Panc1 (cell line): Measurements from ENCODE around the gene CD9. TPM values are rescaled to one million over a fixed set of nuclear protein-coding genes. Genes with fewer than 3 reads are reported as not detected.

Source experiments
- ATAC-seq: fragments of 200-7000 bp; cut with Tn5 transposase; 2 replicates; pipeline ENCODE4 v1.9.1; 2020; ENCODE audit warnings: mild to moderate bottlenecking, moderate library complexity
- BruUV-seq: library from RNA; stranded (reverse); fragments of 400-500 nt; replicated peaks from 2 replicates; lab custom pipeline; 2021; lab: Mats Ljungman, UMichigan
- CTCF ChIA-PET: fragments of 300-600 bp; sonication (Branson Sonifier 250); formaldehyde crosslinking; loops from one replicate; lab custom pipeline; 2022; ENCODE audit warnings: antibody characterized with exemption; lab: Charles Lee
- POLR2A ChIA-PET: fragments of 300-600 bp; sonication (Branson Sonifier 250); formaldehyde crosslinking; loops from one replicate; lab custom pipeline; 2022; ENCODE audit warnings: antibody characterized with exemption; lab: Charles Lee
- DNase-seq: peaks from one replicate; pipeline ENCODE4 v3.0.0-alpha.2; 2010; ENCODE audit warnings: low read depth, low spot score
- H3K27ac ChIP-seq: 2 replicates; pipeline ENCODE4 v1.5.1; 2011; ENCODE audit warnings: mild to moderate bottlenecking, low read length, inconsistent platforms
- H3K27me3 ChIP-seq: fragments of 200-500 bp; sonication (Bioruptor generic); 2 replicates; pipeline ENCODE4 v1.6.0; 2014; ENCODE audit warnings: low read length, inconsistent platforms; ENCODE audit not compliant: control insufficient read depth, insufficient read depth
- H3K36me3 ChIP-seq: fragments of 200-500 bp; sonication (Bioruptor generic); 2 replicates; pipeline ENCODE4 v1.5.1; 2014; ENCODE audit warnings: inconsistent platforms, mild to moderate bottlenecking, low read length, moderate library complexity; ENCODE audit not compliant: control insufficient read depth, insufficient read depth
- H3K4me1 ChIP-seq: 2 replicates; pipeline ENCODE4 v1.5.1; 2011; ENCODE audit warnings: inconsistent platforms, mild to moderate bottlenecking, low read length, moderate library complexity; ENCODE audit not compliant: control insufficient read depth, insufficient read depth
- H3K4me3 ChIP-seq, 2 experiments: 2 replicates each; pipeline ENCODE4 v1.5.1; 2011 to 2012; ENCODE audit warnings: low read depth in 2 of 2, low read length in 2 of 2, mild to moderate bottlenecking in 2 of 2, inconsistent platforms in 1 of 2, moderate library complexity in 1 of 2
- H3K9me3 ChIP-seq: fragments of 200-500 bp; sonication (Bioruptor generic); 2 replicates; pipeline ENCODE4 v1.5.1; 2014; ENCODE audit warnings: low read depth, mild to moderate bottlenecking, inconsistent platforms, low read length, moderate library complexity; ENCODE audit not compliant: control insufficient read depth, insufficient read depth
- POLR2AphosphoS5 ChIP-seq: IDR thresholded peaks from 2 replicates; pipeline ENCODE4 v1.6.1; 2012; ENCODE audit warnings: mild to moderate bottlenecking, low read depth, low read length, moderate library complexity
- SIN3A ChIP-seq: IDR thresholded peaks from 2 replicates; pipeline ENCODE4 v1.6.1; 2012; ENCODE audit warnings: low read depth, mild to moderate bottlenecking, low read length, moderate library complexity, borderline replicate concordance; ENCODE audit not compliant: insufficient read depth
- TCF7L2 ChIP-seq: IDR thresholded peaks from 2 replicates; pipeline ENCODE4 v1.6.1; 2011; ENCODE audit warnings: mild to moderate bottlenecking, low read depth, low read length, inconsistent platforms
- in situ Hi-C: cut with HindIII; loops from 2 replicates; pipeline ENCODE4 v1.10.0; 2016; ENCODE audit warnings: low sequenced_read_pairs, low pct_unique_long_range_greater_than_20kb
- intact Hi-C: fragments of 100-400 bp; cut with micrococcal nuclease; formaldehyde crosslinking; loops from one replicate; pipeline ENCODE4 v1.10.0; 2022; ENCODE audit not compliant: unreplicated experiment
- total RNA-seq: library from RNA; stranded (reverse); gene quantifications from one replicate; pipeline ENCODE4 v1.2.1, GENCODE V29; 2021; ENCODE audit not compliant: unreplicated experiment
- TF ChIP-seq, protein P1 (sequence below): fragments of 450-650 bp; IDR thresholded peaks from 2 replicates; pipeline ENCODE4 v1.5.1; 2017; ENCODE audit warnings: mild to moderate bottlenecking
- TF ChIP-seq, protein P2 (sequence below), 2 experiments: IDR thresholded peaks; 2 replicates each; pipeline ENCODE4 v1.6.1; 2011 to 2012; ENCODE audit warnings: low read depth in 2 of 2, control low read depth in 1 of 2, low read length in 1 of 2, mild to moderate bottlenecking in 1 of 2, moderate library complexity in 1 of 2; ENCODE audit not compliant: insufficient read depth in 1 of 2

Gene CD9
- total RNA-seq, 1 experiment from 2014 or later: 103 TPM

DNA sequence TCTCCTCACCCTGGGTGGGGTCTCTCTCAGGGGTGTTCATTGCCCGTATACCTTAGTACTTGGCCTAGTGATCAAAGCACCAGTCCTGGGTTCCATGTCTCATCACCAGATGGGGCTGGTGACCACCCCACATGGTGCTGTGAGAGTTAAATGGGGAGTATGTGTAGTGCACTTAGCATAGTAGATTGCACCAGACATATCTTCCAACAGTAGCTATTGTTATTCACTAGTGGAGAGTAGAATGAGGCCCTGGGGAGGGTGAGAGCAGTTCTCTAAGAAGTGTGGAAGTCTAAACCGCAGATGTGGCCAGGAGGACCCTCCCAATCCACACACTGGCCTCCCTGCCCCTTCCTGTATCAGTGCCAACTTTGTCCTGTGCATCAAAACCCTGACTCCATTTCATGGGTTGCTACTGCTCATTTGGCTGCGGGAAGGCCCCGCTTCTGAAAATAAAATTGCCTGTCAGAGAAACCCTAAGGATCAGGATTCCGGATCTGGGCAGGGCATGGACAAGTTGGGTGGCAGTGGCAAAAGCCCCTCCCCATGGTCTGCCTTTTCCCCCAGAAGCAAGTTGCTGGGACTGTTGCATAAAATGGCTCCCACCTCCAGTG, 4.4 kb downstream of the CD9 start:
- no TSS peak for BruUV-seq
- ATAC-seq: no peak
- in situ Hi-C loops: no loop called here
- H3K4me3 ChIP-seq: no peak overlapping the region
- H3K4me1 ChIP-seq: peaks cover 29% of the 10 kb centered on the region
- no peaks in the 10 kb centered on the region for H3K9me3 ChIP-seq
- intact Hi-C loops: no loop called here
- no peak for DNase-seq
- H3K27me3 ChIP-seq: no peaks in the 10 kb centered on the region
- ChIA-PET POLR2A (no interaction called here), CTCF (no interaction called here)
- TF ChIP-seq SIN3A (no peak), TCF7L2 (no peak), POLR2AphosphoS5 (no peak)
- TF ChIP-seq, protein P1, sequence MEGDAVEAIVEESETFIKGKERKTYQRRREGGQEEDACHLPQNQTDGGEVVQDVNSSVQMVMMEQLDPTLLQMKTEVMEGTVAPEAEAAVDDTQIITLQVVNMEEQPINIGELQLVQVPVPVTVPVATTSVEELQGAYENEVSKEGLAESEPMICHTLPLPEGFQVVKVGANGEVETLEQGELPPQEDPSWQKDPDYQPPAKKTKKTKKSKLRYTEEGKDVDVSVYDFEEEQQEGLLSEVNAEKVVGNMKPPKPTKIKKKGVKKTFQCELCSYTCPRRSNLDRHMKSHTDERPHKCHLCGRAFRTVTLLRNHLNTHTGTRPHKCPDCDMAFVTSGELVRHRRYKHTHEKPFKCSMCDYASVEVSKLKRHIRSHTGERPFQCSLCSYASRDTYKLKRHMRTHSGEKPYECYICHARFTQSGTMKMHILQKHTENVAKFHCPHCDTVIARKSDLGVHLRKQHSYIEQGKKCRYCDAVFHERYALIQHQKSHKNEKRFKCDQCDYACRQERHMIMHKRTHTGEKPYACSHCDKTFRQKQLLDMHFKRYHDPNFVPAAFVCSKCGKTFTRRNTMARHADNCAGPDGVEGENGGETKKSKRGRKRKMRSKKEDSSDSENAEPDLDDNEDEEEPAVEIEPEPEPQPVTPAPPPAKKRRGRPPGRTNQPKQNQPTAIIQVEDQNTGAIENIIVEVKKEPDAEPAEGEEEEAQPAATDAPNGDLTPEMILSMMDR: no peak
- TF ChIP-seq, protein P2, sequence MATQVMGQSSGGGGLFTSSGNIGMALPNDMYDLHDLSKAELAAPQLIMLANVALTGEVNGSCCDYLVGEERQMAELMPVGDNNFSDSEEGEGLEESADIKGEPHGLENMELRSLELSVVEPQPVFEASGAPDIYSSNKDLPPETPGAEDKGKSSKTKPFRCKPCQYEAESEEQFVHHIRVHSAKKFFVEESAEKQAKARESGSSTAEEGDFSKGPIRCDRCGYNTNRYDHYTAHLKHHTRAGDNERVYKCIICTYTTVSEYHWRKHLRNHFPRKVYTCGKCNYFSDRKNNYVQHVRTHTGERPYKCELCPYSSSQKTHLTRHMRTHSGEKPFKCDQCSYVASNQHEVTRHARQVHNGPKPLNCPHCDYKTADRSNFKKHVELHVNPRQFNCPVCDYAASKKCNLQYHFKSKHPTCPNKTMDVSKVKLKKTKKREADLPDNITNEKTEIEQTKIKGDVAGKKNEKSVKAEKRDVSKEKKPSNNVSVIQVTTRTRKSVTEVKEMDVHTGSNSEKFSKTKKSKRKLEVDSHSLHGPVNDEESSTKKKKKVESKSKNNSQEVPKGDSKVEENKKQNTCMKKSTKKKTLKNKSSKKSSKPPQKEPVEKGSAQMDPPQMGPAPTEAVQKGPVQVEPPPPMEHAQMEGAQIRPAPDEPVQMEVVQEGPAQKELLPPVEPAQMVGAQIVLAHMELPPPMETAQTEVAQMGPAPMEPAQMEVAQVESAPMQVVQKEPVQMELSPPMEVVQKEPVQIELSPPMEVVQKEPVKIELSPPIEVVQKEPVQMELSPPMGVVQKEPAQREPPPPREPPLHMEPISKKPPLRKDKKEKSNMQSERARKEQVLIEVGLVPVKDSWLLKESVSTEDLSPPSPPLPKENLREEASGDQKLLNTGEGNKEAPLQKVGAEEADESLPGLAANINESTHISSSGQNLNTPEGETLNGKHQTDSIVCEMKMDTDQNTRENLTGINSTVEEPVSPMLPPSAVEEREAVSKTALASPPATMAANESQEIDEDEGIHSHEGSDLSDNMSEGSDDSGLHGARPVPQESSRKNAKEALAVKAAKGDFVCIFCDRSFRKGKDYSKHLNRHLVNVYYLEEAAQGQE (IDR thresholded peaks at IDR 0.05; ENCODE audit: insufficient read depth in 1 of 2, low read depth in 2 of 2, low read length in 1 of 2): no peak
- peak overlapping the region; percentile 29; the same call in 1 of the 2 replicates for H3K27ac ChIP-seq
- no peaks in the 10 kb centered on the region; the same call in 1 of the 2 replicates for H3K36me3 ChIP-seq

DNA sequence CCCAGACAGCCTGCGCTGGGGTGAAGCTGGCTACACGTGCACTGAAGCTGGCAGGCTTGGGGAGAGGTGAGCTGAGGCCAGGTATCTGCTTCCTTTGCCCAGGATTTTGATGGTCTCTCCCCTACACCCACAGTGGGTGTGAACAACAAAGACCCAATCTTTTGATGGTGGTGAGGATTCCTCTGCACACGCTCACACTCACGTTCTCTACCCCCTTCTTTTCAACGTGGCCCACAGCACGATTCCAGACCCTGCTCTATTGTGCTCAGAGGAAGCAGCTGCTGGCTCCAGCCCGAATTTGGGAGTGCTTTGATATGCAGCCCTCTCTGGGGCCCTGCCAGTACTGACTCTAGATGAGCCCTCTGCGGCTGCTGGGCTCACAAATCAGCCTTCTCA, 4.9 kb downstream of the CD9 start:
- CTCF ChIA-PET: no interaction called here
- H3K36me3 ChIP-seq: no peaks in the 10 kb centered on the region; the same call in 1 of the 2 replicates

More for the DNA sequence above, 4.9 kb downstream of the CD9 start:
- no peak overlapping the region for H3K27ac ChIP-seq
- in situ Hi-C loops: no loop called here
- intact Hi-C loops: no loop called here
- POLR2A ChIA-PET: no interaction called here
- TF ChIP-seq, protein P1: no peak
- TF ChIP-seq SIN3A: no peak
- TF ChIP-seq TCF7L2: no peak
- no peak for TF ChIP-seq POLR2AphosphoS5
- TF ChIP-seq, protein P2 (IDR thresholded peaks at IDR 0.05; ENCODE audit: insufficient read depth in 1 of 2, low read depth in 2 of 2, low read length in 1 of 2): no peak
- no peak for ATAC-seq
- no peaks in the 10 kb centered on the region for H3K27me3 ChIP-seq
- H3K4me1 ChIP-seq: peaks cover 29% of the 10 kb centered on the region
- DNase-seq: no peak
- BruUV-seq: no TSS peak
- no peak overlapping the region for H3K4me3 ChIP-seq
- H3K9me3 ChIP-seq: no peaks in the 10 kb centered on the region
